SK-N-SH treated with all-trans-retinoic acid at 6 μM for 48 hours (cell line): ENCODE measurements around the gene TMC2.

Experiments used
- ATAC-seq: fragments of 200-7000 bp; cut with Tn5 transposase; 3 replicates; pipeline ENCODE4 v1.9.1; 2020; ENCODE audit warnings: mild to moderate bottlenecking, moderate library complexity
- ARNTL ChIP-seq: fragments of 450-650 bp; formaldehyde crosslinking; IDR thresholded peaks from 2 replicates; pipeline ENCODE4 v1.5.0; 2020; ENCODE audit warnings: low read depth, mild to moderate bottlenecking, moderate library complexity, borderline replicate concordance
- BACH2 ChIP-seq: fragments of 250-450 bp; sonication (Bioruptor Pico); IDR thresholded peaks from 2 replicates; pipeline ENCODE4 v1.9.0; 2021; ENCODE audit warnings: mild to moderate bottlenecking, borderline replicate concordance
- CREB5 ChIP-seq: fragments of 250-450 bp; sonication (Bioruptor Pico); IDR thresholded peaks from 2 replicates; pipeline ENCODE4 v1.5.1; 2020; ENCODE audit warnings: low read depth, mild to moderate bottlenecking, moderate library complexity
- CSDC2 ChIP-seq: fragments of 250-450 bp; sonication (Bioruptor Pico); IDR thresholded peaks from 2 replicates; pipeline ENCODE4 v1.5.0; 2020; ENCODE audit warnings: mild to moderate bottlenecking, moderate library complexity
- CSRNP3 ChIP-seq: fragments of 250-450 bp; sonication (Bioruptor Pico); IDR thresholded peaks from 2 replicates; pipeline ENCODE4 v1.5.1; 2021; ENCODE audit warnings: mild to moderate bottlenecking, moderate library complexity
- ESRRG ChIP-seq: fragments of 250-450 bp; sonication (Bioruptor Pico); IDR thresholded peaks from 2 replicates; pipeline ENCODE4 v1.6.1; 2021; ENCODE audit warnings: mild to moderate bottlenecking
- GLIS3 ChIP-seq: fragments of 250-450 bp; sonication (Bioruptor Pico); IDR thresholded peaks from 2 replicates; pipeline ENCODE4 v1.5.0; 2020; ENCODE audit warnings: mild to moderate bottlenecking, moderate library complexity
- ISL1 ChIP-seq: fragments of 250-450 bp; sonication (Bioruptor Pico); IDR thresholded peaks from 2 replicates; pipeline ENCODE4 v2.1.2; 2022; ENCODE audit warnings: mild to moderate bottlenecking, moderate library complexity
- OSR1 ChIP-seq: fragments of 250-450 bp; sonication (Bioruptor Pico); IDR thresholded peaks from 2 replicates; pipeline ENCODE4 v1.8.0; 2022; ENCODE audit warnings: moderate library complexity, mild to moderate bottlenecking, inconsistent platforms
- PATZ1 ChIP-seq: fragments of 250-450 bp; sonication (Bioruptor Pico); IDR thresholded peaks from 2 replicates; pipeline ENCODE4 v1.8.0; 2020; ENCODE audit warnings: mild to moderate bottlenecking, moderate library complexity, borderline replicate concordance
- POU6F1 ChIP-seq: fragments of 250-450 bp; sonication (Bioruptor Pico); IDR thresholded peaks from 2 replicates; pipeline ENCODE4 v1.8.0; 2021; ENCODE audit warnings: low read depth, mild to moderate bottlenecking, moderate library complexity, borderline replicate concordance
- PPARA ChIP-seq: fragments of 250-450 bp; sonication (Bioruptor Pico); IDR thresholded peaks from 2 replicates; pipeline ENCODE4 v1.5.0; 2020; ENCODE audit warnings: mild to moderate bottlenecking, borderline replicate concordance
- RARB ChIP-seq: fragments of 250-450 bp; sonication (Bioruptor Pico); IDR thresholded peaks from 2 replicates; pipeline ENCODE4 v1.8.0; 2021; ENCODE audit warnings: mild to moderate bottlenecking, moderate library complexity
- TCF4 ChIP-seq: fragments of 250-450 bp; sonication (Bioruptor Pico); IDR thresholded peaks from 2 replicates; pipeline ENCODE4 v1.8.0; 2021; ENCODE audit warnings: mild to moderate bottlenecking, moderate library complexity, borderline replicate concordance
- TOX ChIP-seq: fragments of 250-450 bp; sonication (Bioruptor Pico); IDR thresholded peaks from 2 replicates; pipeline ENCODE4 v1.8.0; 2021; ENCODE audit warnings: mild to moderate bottlenecking, moderate library complexity, borderline replicate concordance
- TSHZ2 ChIP-seq: fragments of 250-450 bp; sonication (Bioruptor Pico); IDR thresholded peaks from 2 replicates; pipeline ENCODE4 v1.5.0; 2020; ENCODE audit warnings: mild to moderate bottlenecking, moderate library complexity
- ZFP3 ChIP-seq: fragments of 250-450 bp; sonication (Bioruptor Pico); IDR thresholded peaks from 2 replicates; pipeline ENCODE4 v1.5.0; 2020; ENCODE audit warnings: mild to moderate bottlenecking, moderate library complexity
- ZFP30 ChIP-seq: fragments of 450-650 bp; formaldehyde crosslinking; IDR thresholded peaks from 2 replicates; pipeline ENCODE4 v1.5.0; 2022; ENCODE audit warnings: mild to moderate bottlenecking, moderate library complexity
- ZNF565 ChIP-seq: fragments of 450-650 bp; formaldehyde crosslinking; conservative IDR thresholded peaks from 2 replicates; pipeline ENCODE4 v1.5.0; 2020; ENCODE audit warnings: low read depth, mild to moderate bottlenecking, moderate library complexity
- ZNF70 ChIP-seq: fragments of 450-650 bp; formaldehyde crosslinking; IDR thresholded peaks from 2 replicates; pipeline ENCODE4 v1.5.0; 2020; ENCODE audit warnings: mild to moderate bottlenecking, moderate library complexity
- ZNF8 ChIP-seq: fragments of 450-650 bp; formaldehyde crosslinking; IDR thresholded peaks from 2 replicates; pipeline ENCODE4 v1.5.0; 2020; ENCODE audit warnings: mild to moderate bottlenecking, moderate library complexity

The TMC2 gene

GRCh38 chr20:2619961-2620595, 83.7 kb downstream of the TMC2 start (continued):
- TF ChIP-seq POU6F1 (CRISPR knock-in tag): no peak

GRCh38 chr20:2624190-2624589, 87.8 kb downstream of the TMC2 start:
- TF ChIP-seq ZNF565 (CRISPR knock-in tag) (no peak), ESRRG (CRISPR knock-in tag) (no peak), ZFP3 (no peak), TCF4 (no peak), CREB5 (CRISPR knock-in tag) (no peak), ZNF8 (CRISPR knock-in tag) (no peak), PPARA (CRISPR knock-in tag) (no peak), POU6F1 (CRISPR knock-in tag) (no peak), TOX (CRISPR knock-in tag) (no peak), ZNF70 (CRISPR knock-in tag) (no peak), ISL1 (CRISPR knock-in tag) (no peak), GLIS3 (CRISPR knock-in tag) (no peak), CSDC2 (no peak), RARB (no peak), OSR1 (CRISPR knock-in tag) (no peak), ZFP30 (CRISPR knock-in tag) (no peak)
- ATAC-seq: no peak

GRCh38 chr20:2625062-2625461, 88.7 kb downstream of the TMC2 start:
- no peak for ATAC-seq
- TF ChIP-seq TOX (CRISPR knock-in tag) (no peak), RARB (no peak), ARNTL (CRISPR knock-in tag) (no peak), OSR1 (CRISPR knock-in tag) (no peak), BACH2 (no peak), PATZ1 (no peak), ESRRG (CRISPR knock-in tag) (no peak), CSRNP3 (CRISPR knock-in tag) (no peak), TSHZ2 (CRISPR knock-in tag) (no peak), TCF4 (no peak), ZNF565 (CRISPR knock-in tag) (no peak), CSDC2 (no peak), CREB5 (CRISPR knock-in tag) (no peak), ZFP3 (no peak), POU6F1 (CRISPR knock-in tag) (no peak), GLIS3 (CRISPR knock-in tag) (no peak), PPARA (CRISPR knock-in tag) (no peak)
